Endodermal cell (in vitro differentiated cells): ENCODE measurements around the gene MAS1L. TPM values are rescaled to one million over a fixed set of nuclear protein-coding genes. Genes with fewer than 3 reads are reported as not detected.

Experiments
- DNase-seq: peaks from one replicate; pipeline ENCODE4 v3.0.0-alpha.2; 2017
- H3K27ac ChIP-seq: 2 replicates; pipeline ENCODE4 v1.5.1; 2013; ENCODE audit warnings: mild to moderate bottlenecking, low read depth, low read length, moderate library complexity
- H3K27me3 ChIP-seq: 2 replicates; pipeline ENCODE4 v1.6.1; 2013; ENCODE audit warnings: mild to moderate bottlenecking, low read length, moderate library complexity; ENCODE audit not compliant: insufficient read depth, control insufficient read depth, poor library complexity, severe bottlenecking
- H3K36me3 ChIP-seq: 2 replicates; pipeline ENCODE4 v1.7.0; 2013; ENCODE audit warnings: mild to moderate bottlenecking, low read length, moderate library complexity; ENCODE audit not compliant: control insufficient read depth, insufficient read depth
- H3K4me1 ChIP-seq: one replicate; pipeline ENCODE4 v1.7.0; 2013; ENCODE audit warnings: low read length; ENCODE audit not compliant: control insufficient read depth, insufficient read depth
- H3K4me3 ChIP-seq: 2 replicates; pipeline ENCODE4 v1.5.1; 2013; ENCODE audit warnings: mild to moderate bottlenecking, low read length, moderate library complexity
- H3K9ac ChIP-seq: 2 replicates; pipeline ENCODE4 v1.6.1; 2013; ENCODE audit warnings: mild to moderate bottlenecking, low read length, moderate library complexity; ENCODE audit not compliant: poor library complexity, severe bottlenecking; ENCODE audit errors: extremely low read depth
- H3K9me3 ChIP-seq: 2 replicates; pipeline ENCODE4 v1.6.1; 2013; ENCODE audit warnings: mild to moderate bottlenecking, low read length, moderate library complexity; ENCODE audit not compliant: control insufficient read depth
- H3K27ac Mint-ChIP-seq: 2 replicates; pipeline ENCODE4 v1.8.0; 2020; ENCODE audit warnings: mixed read lengths
- H3K27me3 Mint-ChIP-seq: 2 replicates; pipeline ENCODE4 v1.8.0; 2021; ENCODE audit warnings: mild to moderate bottlenecking, mixed read lengths; ENCODE audit not compliant: insufficient read depth
- H3K36me3 Mint-ChIP-seq: 2 replicates; pipeline ENCODE4 v1.8.0; 2020; ENCODE audit warnings: low read depth, mixed read lengths
- H3K4me1 Mint-ChIP-seq: 2 replicates; pipeline ENCODE4 v1.8.0; 2020; ENCODE audit warnings: mixed read lengths
- H3K4me3 Mint-ChIP-seq: 2 replicates; pipeline ENCODE4 v1.8.0; 2020; ENCODE audit warnings: mild to moderate bottlenecking, moderate library complexity, mixed read lengths
- H3K9me3 Mint-ChIP-seq: 2 replicates; pipeline ENCODE4 v1.8.0; 2020; ENCODE audit warnings: mild to moderate bottlenecking, mixed read lengths
- CTCF ChIP-seq: fragments of 200-600 bp; sonication (generic); conservative IDR thresholded peaks from 2 replicates; pipeline ENCODE4 v1.5.0; 2021; ENCODE audit warnings: antibody characterized with exemption, mild to moderate bottlenecking
- WGBS, 2 experiments: methylation state at CpG; one replicate each; pipeline versions ENCODE4 v1.1.5 to v1.1.7; 2013; ENCODE audit warnings: missing lambda C conversion rate in 2 of 2, mixed read lengths in 1 of 2; ENCODE audit not compliant: insufficient coverage in 1 of 2, insufficient read length in 1 of 2; 5-methylcytosine and 5-hydroxymethylcytosine counted together
- total RNA-seq, 2 donors: library from RNA; stranded (reverse); fragmentation: NEBNext Ultra II Directional in 1 of 2; extraction: Animal tissue kit (Norgen Biotek cat#: 25700) in 1 of 2; gene quantifications; 2 replicates in 1 of 2; 3 replicates in 1 of 2; pipeline ENCODE4 v1.2.1, GENCODE V29; 2021

The MAS1L gene
- total RNA-seq, 2 donors from 2014 or later, result not detected

GRCh38 chr6:29519291-29520010 lies 31.7 kb upstream of the MAS1L start:
- Mint-ChIP-seq H3K27ac (no peak overlapping the region), H3K4me3 (no peak overlapping the region)
- peaks cover 19% of the 10 kb centered on the region for H3K9me3 ChIP-seq

DNA sequence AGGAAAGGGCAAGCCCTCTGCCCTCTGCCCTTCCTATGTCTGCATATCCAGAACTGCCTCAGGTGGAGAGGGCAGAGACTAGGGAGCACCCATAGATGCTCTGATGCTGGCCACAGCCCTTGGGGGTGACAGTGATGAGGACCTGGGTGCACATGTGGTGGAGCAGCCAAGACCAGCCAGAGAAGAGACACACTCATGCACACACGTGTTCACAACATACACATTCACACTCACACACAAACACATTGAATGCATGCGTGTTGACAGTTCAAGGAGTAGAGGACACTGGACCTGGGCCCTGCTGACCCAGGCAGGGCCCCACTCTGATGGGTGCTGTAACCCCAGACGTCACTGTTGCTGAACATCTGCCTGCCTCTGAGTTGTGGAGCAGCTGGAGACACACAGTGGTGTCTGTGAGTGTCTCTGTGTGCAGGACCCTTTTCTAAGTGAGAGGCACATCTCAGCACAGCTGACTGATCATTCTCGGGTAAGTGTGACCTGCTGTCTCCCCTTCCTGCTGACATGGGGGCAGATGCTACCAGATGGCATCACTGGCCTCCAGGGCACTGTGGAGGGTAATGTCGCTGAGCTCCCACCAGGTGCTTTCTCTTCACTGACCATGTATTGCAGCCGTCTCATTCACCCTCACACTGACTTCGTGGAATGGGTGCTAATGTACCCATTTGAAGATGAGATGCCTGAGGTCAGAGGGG lies 30.1 kb upstream of the MAS1L start:
- no peaks in the 10 kb centered on the region for H3K27me3 ChIP-seq
- Mint-ChIP-seq H3K27me3 (no peaks in the 10 kb centered on the region), H3K27ac (no peak overlapping the region), H3K4me1 (no peaks in the 10 kb centered on the region), H3K4me3 (no peak overlapping the region), H3K36me3 (no peaks in the 10 kb centered on the region), H3K9me3 (peaks cover 5% of the 10 kb centered on the region)
- H3K9ac ChIP-seq, result no peak overlapping the region
- no peak for DNase-seq
- no peak overlapping the region for H3K27ac ChIP-seq
- peaks cover 5% of the 10 kb centered on the region for H3K9me3 ChIP-seq
- no peaks in the 10 kb centered on the region for H3K4me1 ChIP-seq
- no peaks in the 10 kb centered on the region for H3K36me3 ChIP-seq
- H3K4me3 ChIP-seq, result no peak overlapping the region
- no peak for TF ChIP-seq CTCF
- WGBS, 2 experiments, result 88 to 89% methylated on average over 5 to 7 of the region's 7 CpGs

More at GRCh38 chr6:29519291-29520010, 31.7 kb upstream of the MAS1L start:
- H3K27ac ChIP-seq, result no peak overlapping the region
- Mint-ChIP-seq H3K27me3 (no peaks in the 10 kb centered on the region), H3K36me3 (no peaks in the 10 kb centered on the region), H3K9me3 (peaks cover 15% of the 10 kb centered on the region), H3K4me1 (no peaks in the 10 kb centered on the region)
- WGBS, 2 experiments, result 88 to 100% methylated on average over 2 to 6 of the region's 6 CpGs
- no peak overlapping the region for H3K4me3 ChIP-seq
- DNase-seq, result peak; percentile 3
- no peaks in the 10 kb centered on the region for H3K27me3 ChIP-seq
- no peak overlapping the region for H3K9ac ChIP-seq
- H3K4me1 ChIP-seq, result no peaks in the 10 kb centered on the region
- TF ChIP-seq CTCF, result no peak
- no peaks in the 10 kb centered on the region for H3K36me3 ChIP-seq

DNA sequence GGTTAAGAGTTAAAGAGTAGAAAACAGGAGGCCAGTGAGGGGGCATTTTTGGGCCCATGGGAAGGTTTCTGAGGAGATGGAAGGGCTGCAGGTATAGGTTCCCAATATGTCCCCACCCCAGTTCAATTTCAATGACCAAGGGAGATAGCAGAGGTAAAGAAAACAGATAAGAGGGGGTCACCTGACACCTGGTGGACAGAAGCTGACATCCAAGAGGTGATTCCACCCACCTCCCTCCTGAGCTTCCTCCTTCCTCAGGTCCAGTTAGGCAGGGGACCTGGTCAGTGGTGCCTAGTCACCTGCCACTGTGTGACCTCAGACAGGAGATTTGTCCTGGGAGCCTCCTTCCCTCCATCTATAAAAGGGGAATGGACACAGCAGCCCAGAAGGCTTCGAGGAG lies 29.5 kb upstream of the MAS1L start:
- Mint-ChIP-seq H3K27ac (no peak overlapping the region), H3K4me3 (no peak overlapping the region), H3K27me3 (no peaks in the 10 kb centered on the region), H3K4me1 (no peaks in the 10 kb centered on the region), H3K9me3 (peaks cover 2% of the 10 kb centered on the region), H3K36me3 (no peaks in the 10 kb centered on the region)
- Histone ChIP-seq H3K9me3 (peaks cover under 1% of the 10 kb centered on the region), H3K4me1 (no peaks in the 10 kb centered on the region), H3K9ac (no peak overlapping the region), H3K27me3 (no peaks in the 10 kb centered on the region), H3K36me3 (no peaks in the 10 kb centered on the region), H3K4me3 (no peak overlapping the region), H3K27ac (no peak overlapping the region)
- TF ChIP-seq CTCF, result peak; percentile 39
- no peak for DNase-seq
- 78% methylated on average over 1 of the region's 1 CpG; no CpG with 5 or more reads in 1 of the 2 experiments for WGBS, 2 experiments
